Activated T-helper 1 cell treated with Interleukin-2 at 50 U/mL for 16 hours (primary cell): ENCODE measurements around the gene CELF6.
A peak's percentile ranks its signal among the peaks of the same experiment; 100 is the strongest.
"Not testable (repeated sequence)": the region's sequence is repeated elsewhere in the genome, so short reads cannot be mapped to it uniquely, and the experiment has no call there.

Experiments used
- DNase-seq: peaks from one replicate; pipeline ENCODE4 v3.0.0-alpha.2; 2020; ENCODE audit warnings: low read depth

Gene CELF6

GRCh38 chr15:72315706-72316370, 4.1 kb downstream of the CELF6 start:
- DNase-seq, result no peak

GRCh38 chr15:72313881-72314280, 6.1 kb downstream of the CELF6 start:
- no peak for DNase-seq

GRCh38 chr15:72313448-72313840, 6.5 kb downstream of the CELF6 start:
- no peak for DNase-seq

- peak; percentile 31 for DNase-seq
These were observed 7.1 kb downstream of the CELF6 start for GRCh38 chr15:72312605-72313447.

DNA sequence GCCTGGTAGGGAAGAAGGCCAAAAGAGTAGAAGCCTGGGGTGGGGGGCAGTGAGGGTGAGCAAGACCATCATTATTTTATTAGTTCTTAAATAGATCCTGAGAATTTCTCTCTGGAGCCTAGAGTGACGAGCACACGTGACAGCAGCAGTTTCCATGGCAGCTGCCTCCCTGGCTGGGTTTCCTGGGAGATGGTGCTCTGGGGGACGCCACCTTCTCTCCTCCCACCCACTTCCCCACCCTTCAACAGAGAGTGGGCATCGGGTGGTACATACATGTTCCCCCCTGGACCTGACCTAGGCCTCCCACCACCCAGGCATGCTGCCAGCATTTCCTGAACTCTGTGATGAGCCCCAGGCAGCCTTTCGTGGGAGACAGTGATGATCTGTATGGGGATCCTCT, 12.9 kb downstream of the CELF6 start:
- DNase-seq, result no peak

DNA sequence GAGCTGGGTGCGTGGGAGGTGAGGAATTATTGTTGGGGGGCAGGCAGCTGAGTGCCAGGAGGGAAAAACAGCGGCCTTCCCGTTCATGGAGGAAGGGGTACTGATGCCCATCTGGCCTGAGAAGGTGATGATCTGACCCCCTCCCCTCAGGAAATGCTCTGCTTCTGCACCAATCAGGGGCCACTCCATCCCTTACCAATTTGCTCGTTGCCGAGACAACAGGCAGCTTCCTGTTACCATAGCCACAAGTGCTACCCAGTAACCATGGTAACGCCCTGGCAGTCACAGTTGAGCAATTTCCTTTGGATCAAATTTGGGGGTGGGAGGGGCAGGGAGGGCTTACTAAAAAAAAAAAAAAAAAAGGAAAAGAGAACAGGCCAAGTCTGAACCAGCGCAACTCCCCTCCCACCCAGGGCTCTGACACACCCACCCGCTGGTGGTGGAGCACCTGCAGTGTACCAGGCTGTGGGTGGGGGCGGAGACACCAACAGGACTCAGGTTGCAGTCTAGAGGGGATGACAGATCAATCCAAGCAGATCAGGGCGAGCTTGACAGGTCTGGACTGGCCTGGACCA, 13.7 kb downstream of the CELF6 start:
- DNase-seq, result peak; percentile 11

GRCh38 chr15:72304596-72304995, 15.4 kb downstream of the CELF6 start:
- DNase-seq, result no peak

DNA sequence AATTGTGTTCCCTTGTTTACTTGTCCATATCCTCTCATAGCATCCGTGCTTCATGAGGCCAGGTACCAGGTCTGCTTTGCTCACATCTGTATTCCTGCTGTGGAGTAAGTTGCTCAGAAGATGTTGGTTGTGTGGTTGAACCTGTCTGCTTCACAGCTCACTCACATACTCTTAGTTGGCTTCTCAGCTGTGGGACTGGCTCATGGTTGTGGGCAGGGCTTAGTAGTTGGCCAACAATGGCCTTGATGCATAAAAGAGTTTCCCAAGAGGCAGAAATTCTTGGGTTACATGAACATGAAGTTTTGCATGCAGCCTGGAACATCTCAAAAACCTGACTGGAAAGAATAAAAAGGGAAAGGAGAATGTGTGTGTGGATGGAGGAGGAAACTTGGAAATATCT, 17.0 kb downstream of the CELF6 start:
- no peak for DNase-seq

- no peak for DNase-seq
These were observed 30.2 kb downstream of the CELF6 start for GRCh38 chr15:72289597-72290325.

GRCh38 chr15:72288796-72289596, 31.0 kb downstream of the CELF6 start:
- no peak for DNase-seq

DNA sequence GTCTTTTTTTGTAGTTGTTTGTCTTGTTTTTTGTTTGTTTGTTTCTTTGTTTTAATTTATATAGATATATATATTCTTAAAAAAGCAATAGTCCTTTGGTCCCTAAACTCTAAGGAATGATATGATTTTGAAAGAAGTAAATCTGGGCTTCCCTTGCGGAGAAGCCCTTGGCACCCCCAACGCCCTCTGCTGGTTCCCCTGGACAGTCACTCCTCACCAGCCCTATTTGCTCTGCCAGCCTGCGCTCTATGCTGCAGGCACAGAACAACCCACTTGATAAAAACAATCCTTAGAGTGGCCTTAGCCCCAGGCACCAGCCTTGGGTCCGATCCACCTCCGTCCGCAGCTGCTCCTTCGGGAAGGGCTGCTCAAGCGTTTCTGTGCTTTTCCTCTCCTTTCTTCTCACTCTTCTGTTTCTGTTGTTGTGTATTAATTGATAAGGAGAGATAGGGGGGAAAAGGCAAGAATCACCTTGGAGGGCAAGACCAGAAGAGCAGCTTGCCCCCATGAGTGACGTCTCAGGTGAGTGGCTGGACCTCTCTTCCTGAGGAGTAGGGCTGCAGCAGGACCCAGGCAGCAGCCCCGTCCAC, 33.9 kb downstream of the CELF6 start:
- DNase-seq, result peak; percentile 17

- no peak for DNase-seq
These were observed 34.6 kb downstream of the CELF6 start for GRCh38 chr15:72285402-72285801.

- no peak for DNase-seq
These were observed 35.2 kb downstream of the CELF6 start for GRCh38 chr15:72284781-72285180.

DNA sequence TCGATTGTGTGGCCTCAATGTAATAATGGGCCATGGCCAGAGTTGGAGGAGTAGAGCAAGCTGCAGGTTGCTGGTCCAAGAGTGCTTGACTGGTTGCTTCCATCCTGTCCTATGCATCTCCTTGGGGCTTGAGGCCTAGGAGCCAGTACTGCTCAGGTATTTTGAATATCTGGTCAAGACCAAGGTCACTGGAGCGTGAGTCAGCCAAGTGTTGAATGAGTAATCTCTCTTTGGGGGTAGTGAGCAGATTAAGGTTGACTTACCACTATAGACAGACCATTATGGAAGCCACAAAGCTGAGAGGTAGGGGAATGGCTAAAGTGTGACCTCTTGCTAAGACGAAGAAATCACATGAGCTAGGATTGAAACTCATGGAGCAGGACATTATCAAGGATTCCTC, 38.2 kb downstream of the CELF6 start:
- no peak for DNase-seq

DNA sequence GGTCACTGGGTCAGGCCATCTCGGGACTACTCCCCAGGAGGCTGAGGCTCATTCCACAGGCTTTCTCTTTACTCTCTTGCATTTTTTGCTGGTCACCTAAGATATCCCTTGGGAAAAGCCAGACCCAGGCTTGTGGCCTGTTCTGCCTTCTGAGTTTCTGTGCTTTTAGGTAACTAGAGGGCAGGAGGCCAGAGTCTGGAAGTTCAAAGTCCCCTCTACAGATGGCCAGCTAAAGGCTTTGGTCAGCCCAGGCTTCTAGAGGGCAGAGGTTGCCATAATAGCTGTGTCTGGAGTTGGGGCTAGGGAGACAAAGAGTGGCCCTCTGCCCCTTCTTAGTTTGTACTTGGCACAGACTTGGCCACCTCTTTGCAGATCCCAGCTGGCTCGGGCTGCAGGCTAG, 39.2 kb downstream of the CELF6 start:
- DNase-seq, result no peak

DNA sequence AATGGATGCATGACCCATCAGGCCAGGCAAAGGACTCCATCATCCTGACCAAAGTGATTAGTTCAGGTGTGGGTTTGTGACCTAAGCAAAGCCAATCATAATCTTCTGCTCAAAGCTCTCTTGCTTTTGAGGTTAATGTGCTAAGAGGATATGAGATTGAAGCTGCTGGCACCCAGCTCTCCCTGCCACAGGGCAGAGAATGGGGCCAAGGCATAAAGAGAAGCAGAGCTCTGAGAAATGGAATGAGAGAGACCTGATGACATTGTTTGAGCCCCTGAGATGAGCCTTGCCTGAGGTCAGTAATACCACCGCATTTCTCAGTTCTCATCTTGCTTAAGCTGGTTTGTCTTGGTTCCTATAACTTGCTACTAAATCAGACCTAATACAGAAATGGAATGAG, 41.2 kb downstream of the CELF6 start:
- DNase-seq, result no peak

GRCh38 chr15:72276326-72276700, 43.6 kb downstream of the CELF6 start:
- no peak for DNase-seq

- not testable (repeated sequence) for DNase-seq
These were observed 44.2 kb downstream of the CELF6 start for GRCh38 chr15:72275635-72276325.

DNA sequence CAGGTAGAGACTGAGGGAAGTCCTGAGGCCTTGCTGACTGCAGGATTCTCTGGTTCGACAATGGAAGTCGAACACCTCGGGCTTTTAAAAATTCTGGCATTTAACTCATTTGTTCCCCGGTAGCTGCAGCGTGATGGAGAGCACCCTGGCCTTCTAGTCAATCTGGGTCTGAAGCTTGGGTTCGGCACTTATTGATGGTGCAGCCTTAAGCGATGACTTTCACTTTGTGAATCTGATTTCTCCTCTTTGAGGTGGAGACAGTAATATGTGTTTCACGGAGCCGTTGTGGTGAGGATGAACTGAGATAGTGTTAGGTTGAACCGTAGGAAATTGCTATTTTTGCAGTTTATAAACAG, 47.0 kb downstream of the CELF6 start:
- no peak for DNase-seq

DNA sequence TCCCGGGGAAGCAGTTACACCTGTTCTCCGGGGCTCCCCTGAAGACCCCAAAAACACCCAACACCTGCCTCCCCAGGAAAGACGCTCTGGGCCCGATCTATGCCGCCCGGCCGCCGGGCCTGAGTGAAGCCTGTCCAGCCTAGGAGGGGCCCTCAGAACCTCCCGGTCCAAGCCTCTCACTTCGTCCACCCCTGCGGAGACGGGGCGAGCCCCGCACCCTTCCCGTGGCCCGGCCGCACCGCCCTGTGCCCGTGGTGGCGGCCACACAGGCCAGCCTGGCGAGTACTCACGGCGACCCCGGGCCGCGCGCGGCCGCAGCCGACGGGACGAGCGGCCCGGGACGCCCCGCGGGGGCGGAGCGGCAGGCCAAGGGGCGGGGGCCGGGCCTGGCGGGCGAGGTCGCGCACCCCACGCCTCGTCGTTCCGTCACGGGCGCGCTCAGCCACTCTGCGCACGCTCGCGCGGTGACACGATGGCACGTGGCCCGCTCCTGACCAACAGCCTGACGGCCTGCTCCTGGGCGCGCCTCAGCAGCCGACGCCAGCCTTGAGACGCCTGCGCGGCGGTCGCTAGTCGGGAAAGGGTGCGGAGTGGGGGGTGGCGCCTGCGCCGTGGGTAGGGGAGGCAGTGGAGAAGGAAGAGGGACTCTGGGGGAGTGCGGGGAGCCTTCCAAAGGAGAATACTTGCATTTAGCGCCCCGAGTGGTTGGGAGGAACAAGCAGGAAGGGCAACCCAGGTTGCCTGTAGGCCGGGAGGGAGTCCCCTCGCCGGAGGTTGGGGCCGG, 47.6 kb downstream of the CELF6 start, which contains the start of gene PARP6:
TSS of gene PARP6 (minus strand) at position 342 of the 784 bp plus-strand sequence. CDS start 5,077 bp downstream, outside the sequence.
- peak; percentile 99 for DNase-seq
